ENCODE measurements around the gene CNKSR3. TPM values are rescaled to one million over a fixed set of nuclear protein-coding genes. Genes with fewer than 3 reads are reported as not detected.

Gene CNKSR3
- total and polyA plus RNA-seq, 2 donors from 2014 or later, result 13.8 to 63.1 TPM

GRCh38 chr6:154341336-154341735 lies 169.1 kb downstream of the CNKSR3 start:
- Histone ChIP-seq H3K4me1 (ENCODE audit: control insufficient read depth in 2 of 3, insufficient read depth in 2 of 3, low read depth in 1 of 3, low read length in 3 of 3) (no peaks in the 10 kb centered on the region), H3K9me3 (ENCODE audit: control insufficient read depth in 2 of 3, insufficient read depth in 1 of 3, low read length in 3 of 3) (no peaks in the 10 kb centered on the region), H3K36me3 (ENCODE audit: control insufficient read depth in 2 of 3, insufficient read depth in 3 of 3, low read length in 3 of 3) (no peaks in the 10 kb centered on the region), H3K27me3 (ENCODE audit: control insufficient read depth, insufficient read depth, low read length) (no peaks in the 10 kb centered on the region), H3K9ac (ENCODE audit: low read length in 3 of 3) (no peak overlapping the region), H3K4me3 (ENCODE audit: low read length in 3 of 3) (no peak overlapping the region), H3K27ac (ENCODE audit: low read depth in 2 of 2, low read length in 2 of 2) (no peak overlapping the region)
- FAIRE-seq (no peak), DNase-seq (no peak)
- intact Hi-C loops (cut with DNase I), result no loop called here
- no peak for TF ChIP-seq CTCF (IDR thresholded peaks at IDR 0.05; ENCODE audit: borderline replicate concordance, extremely low read depth, insufficient read depth)

Other genes with a start within 250 kb of the CNKSR3 start
- gene IPCEF1, start 153.9 kb downstream of the CNKSR3 start, total RNA-seq, result 25.9 TPM
- gene IPCEF1, start 153.9 kb downstream of the CNKSR3 start, polyA plus RNA-seq (ENCODE audit: insufficient read depth, low read depth, low replicate concordance), result 2.7 TPM
- gene SCAF8, start 222.7 kb upstream of the CNKSR3 start, total RNA-seq, result 52.2 TPM
- gene SCAF8, start 222.7 kb upstream of the CNKSR3 start, polyA plus RNA-seq (ENCODE audit: insufficient read depth, low read depth, low replicate concordance), result 8.3 TPM

Measured in kidney (tissue), 14 donors.